Prostate gland (tissue), 2 donors: Measurements from ENCODE around the gene AGPS.

Experiments used
- POLR2A ChIP-seq: fragments of 450-650 bp; IDR thresholded peaks from one replicate; pipeline ENCODE4 v1.6.1; 2016; ENCODE audit warnings: antibody characterized with exemption, mild to moderate bottlenecking
- POLR2AphosphoS5 ChIP-seq: sonication (generic); formaldehyde crosslinking; IDR thresholded peaks from one replicate; pipeline ENCODE4 v1.6.1; 2017; ENCODE audit warnings: antibody characterized with exemption
- TF ChIP-seq, protein P1 (sequence below), 4 experiments: fragments of 200-600 bp in 2 of 4; fragments of 450-650 bp in 2 of 4; sonication (generic) in 2 of 4; IDR thresholded peaks; 1 replicate in 3 of 4; 2 replicates in 1 of 4; pipeline ENCODE4 v1.5.1; 2016 to 2019; ENCODE audit warnings: antibody characterized with exemption in 4 of 4, mild to moderate bottlenecking in 2 of 4, moderate library complexity in 2 of 4

DNA sequence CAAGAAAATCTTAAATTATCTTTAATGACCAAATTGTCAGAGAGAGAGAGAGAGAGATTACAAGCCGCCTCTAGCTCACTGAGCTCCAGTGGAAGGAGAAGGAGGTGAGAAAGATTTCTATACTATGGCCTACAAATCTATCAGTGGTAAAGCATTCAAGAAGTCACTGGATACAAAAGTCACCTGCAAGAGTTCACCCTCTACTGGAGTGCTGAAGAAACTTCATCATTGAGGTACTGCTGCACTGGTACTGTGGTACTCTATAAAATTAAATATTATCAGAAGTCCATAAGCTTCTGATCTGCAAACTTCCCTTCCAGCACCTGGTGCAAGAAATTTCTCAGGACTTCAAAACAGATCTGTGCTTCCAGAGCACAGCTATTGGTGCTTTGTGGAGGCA lies 48.3 kb upstream of the AGPS start:
- TF ChIP-seq, protein P1, sequence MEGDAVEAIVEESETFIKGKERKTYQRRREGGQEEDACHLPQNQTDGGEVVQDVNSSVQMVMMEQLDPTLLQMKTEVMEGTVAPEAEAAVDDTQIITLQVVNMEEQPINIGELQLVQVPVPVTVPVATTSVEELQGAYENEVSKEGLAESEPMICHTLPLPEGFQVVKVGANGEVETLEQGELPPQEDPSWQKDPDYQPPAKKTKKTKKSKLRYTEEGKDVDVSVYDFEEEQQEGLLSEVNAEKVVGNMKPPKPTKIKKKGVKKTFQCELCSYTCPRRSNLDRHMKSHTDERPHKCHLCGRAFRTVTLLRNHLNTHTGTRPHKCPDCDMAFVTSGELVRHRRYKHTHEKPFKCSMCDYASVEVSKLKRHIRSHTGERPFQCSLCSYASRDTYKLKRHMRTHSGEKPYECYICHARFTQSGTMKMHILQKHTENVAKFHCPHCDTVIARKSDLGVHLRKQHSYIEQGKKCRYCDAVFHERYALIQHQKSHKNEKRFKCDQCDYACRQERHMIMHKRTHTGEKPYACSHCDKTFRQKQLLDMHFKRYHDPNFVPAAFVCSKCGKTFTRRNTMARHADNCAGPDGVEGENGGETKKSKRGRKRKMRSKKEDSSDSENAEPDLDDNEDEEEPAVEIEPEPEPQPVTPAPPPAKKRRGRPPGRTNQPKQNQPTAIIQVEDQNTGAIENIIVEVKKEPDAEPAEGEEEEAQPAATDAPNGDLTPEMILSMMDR (IDR thresholded peaks at IDR 0.05) = no peak
- TF ChIP-seq POLR2AphosphoS5 (no peak), POLR2A (no peak)
